ENCODE results near the gene OR2AG1. TPM values are rescaled to one million over a fixed set of nuclear protein-coding genes. Genes with fewer than 3 reads are reported as not detected.
"Not testable (repeated sequence)": the region's sequence is repeated elsewhere in the genome, so short reads cannot be mapped to it uniquely, and the experiment has no call there.

Gene OR2AG1
- total and polyA plus RNA-seq, 4 donors, result not detected

DNA sequence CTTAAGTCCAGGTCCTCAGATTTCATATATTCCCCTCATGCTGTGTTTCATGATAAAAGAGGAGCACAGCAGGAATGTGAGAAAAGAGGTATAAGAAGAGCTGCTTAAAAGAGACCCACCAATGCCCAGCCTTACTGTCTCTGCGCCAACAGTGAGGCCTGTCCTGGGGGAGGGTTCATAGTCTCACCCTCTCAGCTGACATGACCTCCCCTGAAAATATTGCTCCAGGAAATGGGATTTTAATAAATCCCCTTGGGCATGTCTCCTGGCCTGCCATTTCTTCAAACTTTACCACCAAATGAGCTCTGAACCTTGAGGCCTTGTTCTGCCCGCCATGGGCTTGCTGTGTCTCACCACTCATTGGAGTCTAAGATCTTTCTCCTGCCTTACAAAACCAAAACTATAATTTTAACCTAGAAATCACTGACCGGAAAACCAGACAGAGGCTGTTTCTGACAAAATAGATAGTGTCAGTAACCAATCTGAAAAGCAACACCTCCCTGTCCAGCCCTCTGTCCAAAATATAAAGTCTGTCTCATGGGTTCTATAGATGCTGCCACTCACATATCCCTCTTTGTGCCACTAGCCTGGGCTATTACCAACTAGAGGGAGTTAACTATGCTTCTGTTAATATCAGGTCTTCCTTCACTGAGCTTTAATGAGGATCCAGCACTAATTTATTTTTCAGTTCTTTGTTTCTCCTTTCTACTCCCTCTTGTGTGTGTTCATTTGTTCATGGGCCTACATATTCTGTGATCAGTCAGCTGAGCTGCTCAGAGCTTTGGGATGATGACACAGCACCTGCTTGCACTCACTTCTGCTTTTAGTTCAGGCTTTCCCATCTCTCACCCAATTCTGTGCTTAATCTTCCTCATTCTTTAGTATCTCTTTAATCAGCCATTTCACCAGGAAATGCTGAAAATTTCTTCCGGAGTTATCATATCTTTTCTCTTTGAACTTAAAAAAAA is 10.6 kb upstream of the OR2AG1 start, which contains the start of gene OR2AG2:
Gene OR2AG2, minus strand, starts transcription at position 51 of the 968 bp plus-strand sequence. CDS start 3,019 bp downstream, outside the sequence.
- Histone ChIP-seq H3K36me3 (ENCODE audit: control insufficient read depth in 1 of 2, insufficient read depth in 2 of 2, low read length in 1 of 2) (no peaks in the 10 kb centered on the region), H3K4me3 (ENCODE audit: low read length in 2 of 2) (no peak within 1 kb of the TSS), H3K9me3 (ENCODE audit: control insufficient read depth, low read length) (no peaks in the 10 kb centered on the region), H3K4me1 (ENCODE audit: control insufficient read depth in 1 of 2, insufficient read depth in 2 of 2, low read length in 2 of 2) (no peaks in the 10 kb centered on the region), H3K27ac (ENCODE audit: low read depth in 1 of 2, low read length in 2 of 2) (no peak within 1 kb of the TSS), H3K27me3 (ENCODE audit: control insufficient read depth in 1 of 2, insufficient read depth in 2 of 2, low read length in 1 of 2) (no peaks in the 10 kb centered on the region)
- intact Hi-C loops (cut with DNase I), result no loop called here
- 63 to 79% methylated on average over 4 of the region's 4 CpGs for WGBS, 2 donors
- peak in 1 of 2 donors; percentile 53 for DNase-seq
- ATAC-seq (ENCODE audit: low FRiP score), result no peak

DNA sequence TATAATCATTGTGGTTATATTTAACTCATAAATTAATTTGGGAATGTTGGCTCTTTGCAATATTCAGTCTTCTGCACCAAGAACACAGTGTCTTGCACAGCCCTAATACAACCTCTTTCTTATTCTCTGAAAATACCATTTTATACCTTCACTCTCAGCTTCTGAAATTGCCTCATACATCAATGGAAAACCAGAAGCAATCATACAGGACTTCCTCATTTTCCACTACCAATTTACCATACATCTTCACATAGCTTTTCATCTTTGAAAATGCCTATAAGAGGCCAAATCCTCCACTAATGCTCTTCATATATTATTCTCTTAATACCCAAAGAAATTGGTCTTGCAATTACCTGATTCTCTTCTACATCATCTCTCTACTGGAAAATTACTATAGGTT is 4.3 kb upstream of the OR2AG1 start:
- peaks cover 0 to 3% of the 10 kb centered on the region in 2 donors for H3K27me3 ChIP-seq (ENCODE audit: control insufficient read depth in 1 of 2, insufficient read depth in 2 of 2, low read length in 1 of 2)
- H3K4me3 ChIP-seq (ENCODE audit: low read length in 2 of 2), result no peak overlapping the region
- no peaks in the 10 kb centered on the region for H3K4me1 ChIP-seq (ENCODE audit: control insufficient read depth in 1 of 2, insufficient read depth in 2 of 2, low read length in 2 of 2)
- H3K9me3 ChIP-seq (ENCODE audit: control insufficient read depth, low read length), result no peaks in the 10 kb centered on the region
- no peaks in the 10 kb centered on the region for H3K36me3 ChIP-seq (ENCODE audit: control insufficient read depth in 1 of 2, insufficient read depth in 2 of 2, low read length in 1 of 2)
- intact Hi-C loops (cut with DNase I), result no loop called here
- DNase-seq (no peak), ATAC-seq (ENCODE audit: low FRiP score) (no peak)
- no peak overlapping the region for H3K27ac ChIP-seq (ENCODE audit: low read depth in 1 of 2, low read length in 2 of 2)

DNA sequence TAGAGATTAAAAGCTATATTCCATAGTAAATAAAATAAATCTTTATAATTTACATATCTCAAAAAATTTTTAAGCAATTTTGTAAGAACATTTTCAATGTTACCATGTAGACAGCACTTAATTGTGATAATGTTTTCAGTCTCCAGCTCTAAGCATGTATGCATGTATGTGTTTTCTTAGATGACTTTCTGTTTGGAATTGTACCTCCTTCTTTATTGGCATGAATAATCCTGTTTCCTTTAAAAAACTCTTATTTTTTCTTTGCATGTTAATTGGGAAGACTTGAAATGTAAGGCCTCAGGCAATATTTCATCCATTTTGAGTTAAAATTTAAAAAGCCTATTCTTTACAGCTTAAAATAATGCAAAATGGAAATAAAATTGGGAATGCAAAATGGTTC is 2.0 kb upstream of the OR2AG1 start:
- no peaks in the 10 kb centered on the region for H3K36me3 ChIP-seq (ENCODE audit: control insufficient read depth in 1 of 2, insufficient read depth in 2 of 2, low read length in 1 of 2)
- DNase-seq, result no peak
- H3K4me3 ChIP-seq (ENCODE audit: low read length in 2 of 2), result no peak overlapping the region
- no peaks in the 10 kb centered on the region for H3K4me1 ChIP-seq (ENCODE audit: control insufficient read depth in 1 of 2, insufficient read depth in 2 of 2, low read length in 2 of 2)
- H3K9me3 ChIP-seq (ENCODE audit: control insufficient read depth, low read length), result peaks cover 3% of the 10 kb centered on the region
- H3K27ac ChIP-seq (ENCODE audit: low read depth in 1 of 2, low read length in 2 of 2), result no peak overlapping the region
- intact Hi-C loops (cut with DNase I), result no loop called here
- ATAC-seq (ENCODE audit: low FRiP score), result no peak
- peaks cover 0 to 3% of the 10 kb centered on the region in 2 donors for H3K27me3 ChIP-seq (ENCODE audit: control insufficient read depth in 1 of 2, insufficient read depth in 2 of 2, low read length in 1 of 2)

GRCh38 chr11:6790546-6790945 is 7.7 kb downstream of the OR2AG1 start:
- DNase-seq (no peak), ATAC-seq (ENCODE audit: low FRiP score) (no peak)
- WGBS, 2 donors, result 24 to 34% methylated on average over 2 of the region's 2 CpGs
- Histone ChIP-seq H3K36me3 (ENCODE audit: control insufficient read depth in 1 of 2, insufficient read depth in 2 of 2, low read length in 1 of 2) (no peaks in the 10 kb centered on the region), H3K4me3 (ENCODE audit: low read length in 2 of 2) (no peak overlapping the region), H3K4me1 (ENCODE audit: control insufficient read depth in 1 of 2, insufficient read depth in 2 of 2, low read length in 2 of 2) (no peaks in the 10 kb centered on the region), H3K27me3 (ENCODE audit: control insufficient read depth in 1 of 2, insufficient read depth in 2 of 2, low read length in 1 of 2) (peaks cover 0 to 1% of the 10 kb centered on the region in 2 donors), H3K27ac (ENCODE audit: low read depth in 1 of 2, low read length in 2 of 2) (no peak overlapping the region), H3K9me3 (ENCODE audit: control insufficient read depth, low read length) (no peaks in the 10 kb centered on the region)
- intact Hi-C loops (cut with DNase I), result no loop called here

- WGBS, 2 donors, result 78 to 84% methylated on average over 4 of the region's 4 CpGs
- H3K27ac ChIP-seq (ENCODE audit: low read depth in 1 of 2, low read length in 2 of 2), result no peak overlapping the region
- intact Hi-C loops (cut with DNase I), result no loop called here
- no peak for DNase-seq
- no peak overlapping the region for H3K4me3 ChIP-seq (ENCODE audit: low read length in 2 of 2)
- H3K27me3 ChIP-seq (ENCODE audit: control insufficient read depth in 1 of 2, insufficient read depth in 2 of 2, low read length in 1 of 2), result peaks cover 0 to 1% of the 10 kb centered on the region in 2 donors
- H3K36me3 ChIP-seq (ENCODE audit: control insufficient read depth in 1 of 2, insufficient read depth in 2 of 2, low read length in 1 of 2), result no peaks in the 10 kb centered on the region
- H3K4me1 ChIP-seq (ENCODE audit: control insufficient read depth in 1 of 2, insufficient read depth in 2 of 2, low read length in 2 of 2), result no peaks in the 10 kb centered on the region
- H3K9me3 ChIP-seq (ENCODE audit: control insufficient read depth, low read length), result no peaks in the 10 kb centered on the region
- ATAC-seq (ENCODE audit: low FRiP score), result peak; percentile 19
Observed at GRCh38 chr11:6794639-6795038, 11.8 kb downstream of the OR2AG1 start.

GRCh38 chr11:6799402-6799801 is 16.6 kb downstream of the OR2AG1 start, which contains the start of gene OR6A2:
Gene OR6A2, minus strand, starts transcription at chr11:6799689. Its CDS starts 3,981 bp downstream, at chr11:6795708.
- Histone ChIP-seq H3K36me3 (ENCODE audit: control insufficient read depth in 1 of 2, insufficient read depth in 2 of 2, low read length in 1 of 2) (no peaks in the 10 kb centered on the region), H3K9me3 (ENCODE audit: control insufficient read depth, low read length) (peaks cover 1% of the 10 kb centered on the region), H3K27ac (ENCODE audit: low read depth in 1 of 2, low read length in 2 of 2) (no peak within 1 kb of the TSS), H3K4me3 (ENCODE audit: low read length in 2 of 2) (no peak within 1 kb of the TSS), H3K4me1 (ENCODE audit: control insufficient read depth in 1 of 2, insufficient read depth in 2 of 2, low read length in 2 of 2) (no peaks in the 10 kb centered on the region), H3K27me3 (ENCODE audit: control insufficient read depth in 1 of 2, insufficient read depth in 2 of 2, low read length in 1 of 2) (peaks cover 0 to 1% of the 10 kb centered on the region in 2 donors)
- 81 to 87% methylated on average over 1 of the region's 1 CpG for WGBS, 2 donors
- ATAC-seq (ENCODE audit: low FRiP score), result no peak
- intact Hi-C loops (cut with DNase I), result no loop called here
- DNase-seq, result no peak

GRCh38 chr11:6801075-6801474 is 18.3 kb downstream of the OR2AG1 start:
- H3K27ac ChIP-seq (ENCODE audit: low read depth in 1 of 2, low read length in 2 of 2); H3K36me3 ChIP-seq (ENCODE audit: control insufficient read depth in 1 of 2, insufficient read depth in 2 of 2, low read length in 1 of 2); DNase-seq; H3K4me1 ChIP-seq (ENCODE audit: control insufficient read depth in 1 of 2, insufficient read depth in 2 of 2, low read length in 2 of 2); ATAC-seq (ENCODE audit: low FRiP score); H3K4me3 ChIP-seq (ENCODE audit: low read length in 2 of 2); intact Hi-C loops (cut with DNase I); H3K9me3 ChIP-seq (ENCODE audit: control insufficient read depth, low read length); H3K27me3 ChIP-seq (ENCODE audit: control insufficient read depth in 1 of 2, insufficient read depth in 2 of 2, low read length in 1 of 2): not testable (repeated sequence)

GRCh38 chr11:6812390-6813005 is 29.7 kb downstream of the OR2AG1 start:
- ATAC-seq (ENCODE audit: low FRiP score), result peak; percentile 79
- Histone ChIP-seq H3K27ac (ENCODE audit: low read depth in 1 of 2, low read length in 2 of 2) (no peak overlapping the region), H3K4me3 (ENCODE audit: low read length in 2 of 2) (no peak overlapping the region), H3K36me3 (ENCODE audit: control insufficient read depth in 1 of 2, insufficient read depth in 2 of 2, low read length in 1 of 2) (no peaks in the 10 kb centered on the region), H3K27me3 (ENCODE audit: control insufficient read depth in 1 of 2, insufficient read depth in 2 of 2, low read length in 1 of 2) (no peaks in the 10 kb centered on the region), H3K4me1 (ENCODE audit: control insufficient read depth in 1 of 2, insufficient read depth in 2 of 2, low read length in 2 of 2) (no peaks in the 10 kb centered on the region), H3K9me3 (ENCODE audit: control insufficient read depth, low read length) (no peaks in the 10 kb centered on the region)
- intact Hi-C loops (cut with DNase I), result no loop called here
- no peak for DNase-seq
- 16 to 17% methylated on average over 6 of the region's 6 CpGs for WGBS, 2 donors

Data from aorta (tissue), 5 donors.